ENCODE results near the gene TCL1B. TPM values are rescaled to one million over a fixed set of nuclear protein-coding genes. Genes with fewer than 3 reads are reported as not detected.

Gene TCL1B
- total RNA-seq, 2 donors from 2014 or later: not detected

DNA sequence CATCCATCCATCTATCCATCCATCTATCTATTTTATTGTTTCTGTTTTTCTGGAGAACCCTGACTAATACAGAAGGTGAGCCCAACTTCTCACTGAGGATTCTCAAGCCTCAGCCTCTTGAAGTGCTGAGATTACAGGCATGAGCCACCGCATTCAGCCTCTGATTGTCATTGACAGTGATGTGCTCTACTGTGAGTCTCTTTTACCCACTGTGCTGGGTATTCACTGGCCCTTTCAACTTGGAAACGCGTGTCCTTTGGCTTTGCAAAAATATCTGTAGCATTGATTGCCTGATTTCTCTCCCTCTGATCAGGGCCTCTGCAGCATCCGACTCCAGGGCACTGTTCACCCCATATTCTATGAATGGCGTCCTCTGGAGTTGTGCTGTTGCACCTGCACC, 29.6 kb upstream of the TCL1B start:
- no peak for DNase-seq
- no peaks in the 10 kb centered on the region for H3K36me3 ChIP-seq (replicated peaks in 1 of 2; ENCODE audit: insufficient read depth in 1 of 2, low read depth in 2 of 2)
- TF ChIP-seq, protein P1, sequence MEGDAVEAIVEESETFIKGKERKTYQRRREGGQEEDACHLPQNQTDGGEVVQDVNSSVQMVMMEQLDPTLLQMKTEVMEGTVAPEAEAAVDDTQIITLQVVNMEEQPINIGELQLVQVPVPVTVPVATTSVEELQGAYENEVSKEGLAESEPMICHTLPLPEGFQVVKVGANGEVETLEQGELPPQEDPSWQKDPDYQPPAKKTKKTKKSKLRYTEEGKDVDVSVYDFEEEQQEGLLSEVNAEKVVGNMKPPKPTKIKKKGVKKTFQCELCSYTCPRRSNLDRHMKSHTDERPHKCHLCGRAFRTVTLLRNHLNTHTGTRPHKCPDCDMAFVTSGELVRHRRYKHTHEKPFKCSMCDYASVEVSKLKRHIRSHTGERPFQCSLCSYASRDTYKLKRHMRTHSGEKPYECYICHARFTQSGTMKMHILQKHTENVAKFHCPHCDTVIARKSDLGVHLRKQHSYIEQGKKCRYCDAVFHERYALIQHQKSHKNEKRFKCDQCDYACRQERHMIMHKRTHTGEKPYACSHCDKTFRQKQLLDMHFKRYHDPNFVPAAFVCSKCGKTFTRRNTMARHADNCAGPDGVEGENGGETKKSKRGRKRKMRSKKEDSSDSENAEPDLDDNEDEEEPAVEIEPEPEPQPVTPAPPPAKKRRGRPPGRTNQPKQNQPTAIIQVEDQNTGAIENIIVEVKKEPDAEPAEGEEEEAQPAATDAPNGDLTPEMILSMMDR (IDR thresholded peaks at IDR 0.05): no peak
- TF ChIP-seq POLR2A (IDR thresholded peaks at IDR 0.05): no peak
- peaks cover 21% of the 10 kb centered on the region for H3K4me1 ChIP-seq
- H3K4me3 ChIP-seq: no peak overlapping the region
- 87 to 91% methylated on average over 5 of the region's 5 CpGs for WGBS, 2 donors
- no peak overlapping the region for H3K27ac ChIP-seq
- no peak for ATAC-seq
- H3K9me3 ChIP-seq: no peaks in the 10 kb centered on the region
- no peaks in the 10 kb centered on the region for H3K27me3 ChIP-seq
- intact Hi-C loops (cut with DNase I): no loop called here

DNA sequence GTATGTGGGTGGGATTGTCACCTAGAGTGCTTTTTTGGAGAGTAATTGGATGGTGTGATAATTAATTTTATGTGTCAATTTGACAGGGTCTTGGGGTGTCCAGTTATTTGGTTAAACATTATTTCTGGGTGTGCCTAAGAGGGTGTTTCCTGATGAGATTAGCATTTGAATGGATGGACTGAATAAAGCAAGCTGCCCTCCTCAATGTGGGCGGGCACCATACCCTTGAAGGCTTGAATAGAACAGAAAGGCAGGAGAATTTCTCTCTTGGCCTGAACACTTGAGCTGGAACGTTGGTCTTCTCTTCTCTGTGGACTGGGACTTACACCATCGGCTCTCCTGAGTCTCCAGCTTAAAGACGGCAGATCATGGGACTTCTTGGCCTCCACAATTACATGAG, 28.8 kb upstream of the TCL1B start:
- Histone ChIP-seq H3K27me3 (no peaks in the 10 kb centered on the region), H3K27ac (no peak overlapping the region), H3K36me3 (replicated peaks in 1 of 2; ENCODE audit: insufficient read depth in 1 of 2, low read depth in 2 of 2) (no peaks in the 10 kb centered on the region), H3K4me3 (no peak overlapping the region), H3K9me3 (no peaks in the 10 kb centered on the region), H3K4me1 (peaks cover 24% of the 10 kb centered on the region)
- TF ChIP-seq, protein P1 (IDR thresholded peaks at IDR 0.05): no peak
- TF ChIP-seq POLR2A (IDR thresholded peaks at IDR 0.05): no peak
- intact Hi-C loops (cut with DNase I): no loop called here
- no peak for DNase-seq
- no peak for ATAC-seq
- WGBS, 2 donors: 75 to 91% methylated on average over 4 of the region's 4 CpGs

DNA sequence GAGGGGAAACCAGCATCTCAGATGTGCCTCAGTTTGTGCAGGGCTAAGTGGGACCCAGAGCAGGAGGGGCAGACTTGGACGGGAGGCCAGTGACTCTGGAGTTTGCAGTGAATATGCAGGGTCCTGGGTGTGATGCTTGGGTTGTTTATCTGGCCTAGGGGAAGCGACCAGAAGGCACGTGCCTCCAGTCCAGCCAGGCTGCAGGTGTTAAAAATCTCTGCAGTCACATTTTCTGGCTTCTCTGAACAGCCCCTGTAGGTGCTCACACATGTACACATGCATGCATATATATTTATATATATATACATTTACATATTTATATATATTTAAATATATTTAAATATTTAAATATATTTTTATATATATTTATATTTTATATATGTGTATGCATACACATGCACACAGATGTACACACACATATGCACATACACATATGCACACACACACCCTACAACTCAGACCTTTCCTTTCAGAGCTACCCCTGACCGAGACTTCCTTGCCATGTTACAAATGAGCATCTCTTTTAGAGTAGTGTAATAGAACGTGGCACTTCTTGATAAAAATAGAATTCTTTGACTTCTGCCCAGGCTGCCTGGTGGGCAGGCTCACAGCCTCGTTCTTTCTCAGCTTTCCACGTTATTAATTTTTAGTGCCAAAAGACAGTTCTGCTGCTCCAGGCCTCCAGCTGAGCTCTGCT, 26.8 kb upstream of the TCL1B start:
- no peaks in the 10 kb centered on the region for H3K9me3 ChIP-seq
- no peaks in the 10 kb centered on the region for H3K36me3 ChIP-seq (replicated peaks in 1 of 2; ENCODE audit: insufficient read depth in 1 of 2, low read depth in 2 of 2)
- 53 to 54% methylated on average over 7 of the region's 7 CpGs for WGBS, 2 donors
- no peak overlapping the region for H3K27ac ChIP-seq
- no peak for DNase-seq
- TF ChIP-seq, protein P1 (IDR thresholded peaks at IDR 0.05): no peak
- no peak for TF ChIP-seq POLR2A (IDR thresholded peaks at IDR 0.05)
- no peaks in the 10 kb centered on the region for H3K27me3 ChIP-seq
- ATAC-seq: no peak
- intact Hi-C loops (cut with DNase I): no loop called here
- H3K4me3 ChIP-seq: no peak overlapping the region
- peaks cover 37% of the 10 kb centered on the region for H3K4me1 ChIP-seq

DNA sequence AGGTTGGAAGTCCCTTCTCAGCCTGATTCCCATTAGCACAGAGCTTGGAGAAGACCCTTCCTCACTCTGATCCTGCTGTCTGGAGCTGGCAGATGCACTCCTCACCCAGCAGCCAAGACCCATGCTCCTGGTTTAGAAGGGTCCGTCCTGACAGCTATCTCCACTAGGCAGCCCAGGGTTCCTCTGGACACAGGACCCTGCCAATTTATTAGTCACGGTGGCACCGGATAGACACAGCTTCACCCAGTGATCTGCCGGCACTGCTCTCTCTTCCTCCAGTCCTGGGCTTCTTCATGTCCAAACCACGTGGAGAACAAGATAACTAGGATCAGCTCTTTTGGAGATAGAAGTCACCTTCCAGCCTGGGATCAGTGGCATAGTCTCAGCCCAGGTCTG, 26.2 kb upstream of the TCL1B start:
- 72 to 89% methylated on average over 5 of the region's 5 CpGs for WGBS, 2 donors
- DNase-seq: no peak
- Histone ChIP-seq H3K27ac (no peak overlapping the region), H3K27me3 (no peaks in the 10 kb centered on the region), H3K36me3 (replicated peaks in 1 of 2; ENCODE audit: insufficient read depth in 1 of 2, low read depth in 2 of 2) (no peaks in the 10 kb centered on the region), H3K4me1 (peaks cover 43% of the 10 kb centered on the region), H3K4me3 (no peak overlapping the region), H3K9me3 (no peaks in the 10 kb centered on the region)
- TF ChIP-seq, protein P1 (IDR thresholded peaks at IDR 0.05): no peak
- TF ChIP-seq POLR2A (IDR thresholded peaks at IDR 0.05): no peak
- ATAC-seq: no peak
- intact Hi-C loops (cut with DNase I): no loop called here

Measured in body of pancreas (tissue), 4 donors.